HG02981 (cell line): ENCODE results near the gene TMEM134.

ENCODE experiments used
- ATAC-seq: cut with Tn5 transposase; IDR thresholded peaks from one replicate; pipeline ENCODE4 v1.9.1; 2021; ENCODE audit warnings: mild to moderate bottlenecking, moderate library complexity; ENCODE audit not compliant: unreplicated experiment

The TMEM134 gene

DNA sequence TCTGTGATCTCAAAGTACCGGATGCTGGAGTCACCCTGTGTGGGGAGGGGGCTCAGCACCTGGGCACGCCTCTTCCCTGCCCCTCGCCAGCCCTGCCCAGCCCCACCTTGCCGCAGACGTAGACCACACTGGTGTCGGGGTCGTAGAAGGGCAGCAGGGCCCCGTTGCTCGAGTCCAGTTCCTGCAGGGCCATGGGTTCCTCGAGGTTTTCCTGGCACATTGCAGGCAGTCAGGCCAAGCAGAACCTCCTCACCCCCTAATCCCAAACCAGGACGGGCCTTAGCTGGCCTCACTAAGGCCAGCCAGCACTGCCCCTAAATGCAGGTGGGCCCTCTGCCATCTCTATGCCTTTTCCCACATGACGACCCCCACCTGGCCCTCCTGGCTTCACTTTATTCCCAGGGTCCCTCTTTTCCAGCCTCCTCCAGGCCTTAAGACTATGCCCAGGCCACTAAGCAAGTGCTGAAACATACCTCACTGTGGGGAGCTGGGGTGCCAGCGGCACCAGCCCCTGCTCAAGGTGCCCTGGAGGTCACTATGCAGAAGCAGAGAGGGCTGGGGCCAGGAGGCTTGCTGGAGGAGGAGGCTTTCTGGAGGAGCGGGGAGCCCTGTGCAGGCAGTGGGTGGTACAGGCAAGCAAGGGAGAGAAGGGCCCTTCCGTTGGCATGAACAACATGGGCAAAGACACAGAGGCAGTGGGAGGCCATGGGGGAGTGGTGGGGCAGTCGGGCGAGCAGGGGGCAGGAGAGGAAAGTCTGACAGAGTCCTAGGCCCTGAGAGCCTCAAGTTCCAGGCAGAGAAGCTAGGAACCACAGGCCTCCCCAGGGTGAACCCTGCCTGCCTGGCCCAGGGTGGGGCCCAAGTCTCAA lies 28.6 kb downstream of the TMEM134 start:
- ATAC-seq, result no peak

DNA sequence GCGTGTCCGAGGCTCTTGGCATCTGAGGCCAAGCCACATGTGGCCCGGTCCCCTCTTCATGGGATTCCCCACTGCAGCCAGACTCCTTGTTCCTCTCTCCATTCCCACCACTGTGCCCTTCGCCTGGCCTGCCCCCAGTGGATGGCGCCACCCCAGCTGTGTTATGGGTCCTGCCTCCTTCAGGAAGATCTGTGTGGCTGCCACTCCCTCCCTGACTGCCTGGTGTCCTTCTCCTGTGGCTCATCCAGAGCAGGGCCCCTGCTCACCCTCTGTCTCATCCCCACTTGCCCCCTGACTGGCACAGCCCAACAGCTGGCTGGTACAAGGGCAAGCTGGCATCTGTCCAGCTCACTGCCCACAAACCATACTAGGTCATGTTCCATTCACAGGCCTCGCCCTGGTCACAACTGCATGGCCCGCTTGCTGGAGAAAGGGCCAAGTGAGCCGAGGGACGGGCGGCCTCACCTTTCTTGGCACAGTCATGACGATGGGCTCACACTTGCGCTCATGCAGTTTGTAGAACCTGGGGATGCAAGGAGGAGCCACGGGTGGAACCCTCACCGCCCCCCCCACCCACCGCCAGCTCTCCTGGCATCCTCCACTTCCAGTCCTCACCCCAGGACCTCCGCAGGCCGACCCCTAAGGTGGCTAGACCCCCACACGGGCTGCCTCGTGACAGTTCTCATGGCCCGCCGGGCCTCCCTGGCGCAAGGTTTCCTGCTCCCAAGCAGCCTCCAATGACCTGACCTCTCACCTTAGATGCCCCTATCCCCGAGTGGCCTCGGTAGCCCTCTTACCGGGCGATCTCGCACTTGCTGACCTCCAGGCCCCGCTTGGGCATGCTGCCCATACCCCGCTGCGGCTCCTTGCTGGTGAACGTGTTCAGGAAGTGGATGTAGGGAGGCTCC lies 29.5 kb downstream of the TMEM134 start:
- ATAC-seq, result no peak

DNA sequence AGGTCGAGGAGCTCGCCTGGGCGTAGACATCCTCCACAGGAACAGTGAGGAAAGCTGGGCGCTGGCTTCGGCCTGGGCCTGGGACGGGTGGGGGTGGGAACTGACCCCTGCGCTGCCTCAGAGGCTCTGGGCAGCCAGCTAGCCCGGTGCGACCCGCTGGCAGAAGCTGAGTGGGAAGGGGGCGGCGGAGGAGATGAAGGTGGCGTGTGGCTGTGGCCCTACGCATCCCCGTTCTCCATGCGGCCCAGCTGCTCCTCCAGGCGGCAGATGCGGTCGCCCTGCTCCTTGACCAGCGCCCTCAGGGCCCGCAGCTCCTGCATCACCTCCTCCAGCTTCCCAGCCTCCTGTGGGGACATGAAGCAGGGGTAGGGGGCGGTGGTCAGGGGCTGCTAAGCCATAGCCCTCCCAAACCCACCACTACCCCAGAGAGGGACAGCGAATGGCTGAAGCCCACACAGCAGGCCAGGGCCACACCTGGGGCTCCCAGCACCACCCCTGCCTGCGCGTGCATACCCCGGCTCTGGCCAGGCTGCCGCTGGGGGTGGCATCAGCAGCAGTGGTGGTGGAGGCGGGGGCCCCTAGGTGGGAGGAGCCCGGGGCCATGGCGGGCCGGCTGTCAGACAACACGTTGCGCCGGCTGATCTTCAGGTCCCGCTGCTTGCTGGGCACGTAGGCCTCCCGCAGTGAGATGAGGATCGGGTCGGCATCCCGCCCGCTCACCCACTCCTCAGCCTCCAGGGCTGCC lies 30.7 kb downstream of the TMEM134 start:
- no peak for ATAC-seq

DNA sequence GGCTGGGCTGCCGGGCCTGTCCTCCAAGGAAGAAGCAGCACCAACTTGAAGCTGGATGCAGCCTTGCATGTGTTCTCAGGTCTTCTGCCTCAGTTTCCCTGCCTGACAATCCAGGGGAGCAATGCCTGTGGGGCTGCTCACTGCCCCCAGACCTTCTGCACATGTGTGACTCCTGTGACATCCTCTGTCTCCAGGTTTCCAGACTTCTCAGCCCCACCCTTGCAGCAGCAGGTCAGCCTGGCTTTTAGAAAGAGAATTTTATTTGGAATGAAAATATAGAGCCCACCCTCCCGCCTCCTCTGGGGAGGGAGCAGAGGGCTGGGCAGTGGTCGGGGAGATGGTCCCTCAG lies 31.3 kb downstream of the TMEM134 start:
- ATAC-seq, result no peak

DNA sequence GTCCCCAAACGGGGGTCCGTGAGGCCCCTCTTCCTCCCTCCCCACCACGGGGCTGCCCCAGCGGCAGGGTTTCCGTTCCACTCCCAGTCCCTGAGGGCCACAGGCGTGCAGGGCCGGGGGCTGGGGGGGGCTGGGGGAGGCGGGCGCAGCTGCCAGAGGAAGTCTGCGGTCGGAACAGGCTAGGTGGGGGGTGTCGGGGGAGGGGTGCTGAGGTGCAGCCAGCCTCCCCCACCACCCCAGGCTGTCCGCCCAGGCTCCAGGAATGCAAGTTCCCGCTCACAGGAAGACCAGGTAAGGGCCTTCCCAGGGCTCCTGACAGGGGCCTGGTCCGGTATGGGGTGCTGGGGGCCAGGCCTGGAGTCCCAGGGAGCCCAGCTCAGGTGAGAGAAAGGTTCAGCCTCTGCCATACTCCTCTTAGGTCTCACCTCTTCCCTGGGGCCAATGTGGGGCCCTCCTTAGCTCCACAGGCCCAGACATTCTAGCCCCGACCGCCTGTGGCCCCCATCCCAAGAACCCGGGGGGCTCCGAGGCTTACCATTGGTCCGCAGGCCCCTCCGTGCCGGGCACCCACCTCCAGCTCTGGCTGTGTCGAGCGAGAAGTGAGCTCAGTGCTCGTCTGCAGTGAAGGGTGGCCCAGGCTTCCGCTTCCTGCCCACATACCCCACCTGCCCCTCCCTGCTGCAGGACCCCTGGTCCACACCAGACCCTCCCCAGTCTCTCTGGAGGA lies 31.8 kb downstream of the TMEM134 start, which contains the start of gene PTPRCAP:
Gene PTPRCAP (minus strand): TSS at position 601 of the 727 bp plus-strand sequence. CDS start 63 bp downstream, at position 538.
- no peak for ATAC-seq

DNA sequence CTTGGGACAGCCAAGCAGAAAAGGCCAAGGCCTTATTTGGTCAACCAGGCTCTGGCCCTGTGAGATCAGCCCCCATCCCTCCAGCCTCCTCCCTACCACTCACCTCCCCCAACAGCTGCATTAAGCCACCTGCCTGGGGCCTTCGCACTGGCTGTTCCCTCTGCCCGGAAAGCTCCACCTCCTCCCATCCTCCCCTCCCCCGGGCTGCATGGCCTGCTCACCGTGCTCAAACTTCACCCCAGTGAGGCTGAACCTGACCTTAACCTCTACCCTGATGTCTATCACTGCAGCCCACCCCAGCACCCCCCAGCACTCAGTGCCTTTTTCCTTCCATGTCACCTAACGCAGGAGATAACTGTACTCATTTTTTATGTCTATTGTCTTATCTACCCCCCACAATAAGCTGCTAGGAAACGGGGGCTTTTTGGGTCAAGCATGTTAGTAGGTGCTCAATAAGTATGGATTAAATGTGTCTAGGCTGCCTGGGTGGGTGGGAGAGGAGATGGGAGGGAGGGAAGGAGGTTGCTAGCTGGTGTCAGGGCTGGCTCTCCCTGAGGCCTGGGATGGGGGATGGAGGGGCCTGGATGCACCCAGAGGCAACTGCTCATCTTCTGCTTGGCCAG lies 32.5 kb downstream of the TMEM134 start:
- ATAC-seq, result peak; percentile 57

DNA sequence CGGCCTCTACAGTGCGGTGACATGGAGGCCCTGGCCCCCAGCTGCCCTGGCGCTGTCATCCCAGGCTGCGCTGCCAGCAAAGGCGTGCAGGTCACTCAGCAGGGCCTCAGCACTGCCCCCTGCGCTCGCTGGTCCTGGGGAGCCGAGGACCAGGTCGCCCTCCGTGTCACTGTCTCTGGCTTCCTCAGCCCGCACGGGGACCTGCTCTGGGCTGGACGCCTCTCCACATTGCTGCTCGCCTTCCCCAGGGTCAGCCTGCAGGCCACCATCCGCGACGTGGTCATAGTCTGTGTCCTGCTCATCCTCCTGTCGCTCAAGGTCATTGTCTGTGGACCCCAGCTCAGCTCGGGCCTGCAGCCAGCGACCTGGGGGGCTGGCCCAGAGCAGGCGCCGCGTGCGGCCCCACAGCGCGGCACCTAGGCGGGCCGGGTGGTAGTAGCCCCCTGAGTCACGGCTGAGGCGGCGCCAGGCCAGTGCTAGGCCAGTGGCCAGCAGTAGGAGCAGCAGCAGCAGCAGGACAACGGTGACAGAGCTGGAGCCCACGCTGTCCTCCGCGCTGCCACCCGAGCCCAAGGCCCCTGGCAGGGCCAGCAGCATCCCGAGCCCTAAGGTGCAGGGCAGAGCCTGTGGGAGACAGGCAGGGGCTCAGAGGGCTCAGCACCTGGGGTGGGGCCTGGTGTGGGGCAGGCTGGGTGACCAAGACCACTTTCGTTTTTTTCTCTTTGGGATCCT lies 33.2 kb downstream of the TMEM134 start:
- ATAC-seq, result no peak

DNA sequence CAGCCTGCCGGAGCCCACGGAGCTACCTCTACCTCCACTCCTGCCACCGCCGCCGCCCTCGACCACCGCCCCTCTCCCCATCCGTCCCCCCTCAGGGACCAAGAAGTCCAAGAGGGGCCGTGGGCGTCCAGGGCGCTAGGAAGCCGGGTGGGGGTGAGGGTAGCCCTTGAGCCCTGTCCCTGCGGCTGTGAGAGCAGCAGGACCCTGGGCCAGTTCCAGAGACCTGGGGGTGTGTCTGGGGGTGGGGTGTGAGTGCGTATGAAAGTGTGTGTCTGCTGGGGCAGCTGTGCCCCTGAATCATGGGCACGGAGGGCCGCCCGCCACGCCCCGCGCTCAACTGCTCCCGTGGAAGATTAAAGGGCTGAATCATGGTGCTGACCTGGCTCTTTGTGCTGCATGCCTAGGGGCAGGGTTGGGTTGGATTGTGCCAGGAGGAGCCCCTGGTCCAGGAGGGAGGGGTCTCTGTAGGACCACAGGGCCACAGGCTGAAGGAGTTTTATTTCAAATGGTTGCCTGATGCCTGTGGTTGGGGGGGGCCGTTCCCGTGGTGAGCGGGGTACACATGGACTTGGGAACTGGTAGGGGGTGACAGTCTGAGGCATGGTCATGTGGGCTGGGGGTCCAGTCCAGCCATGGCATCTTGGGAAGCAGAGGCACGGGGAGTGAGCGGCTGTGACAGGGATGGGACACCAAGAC lies 33.9 kb downstream of the TMEM134 start:
- no peak for ATAC-seq

DNA sequence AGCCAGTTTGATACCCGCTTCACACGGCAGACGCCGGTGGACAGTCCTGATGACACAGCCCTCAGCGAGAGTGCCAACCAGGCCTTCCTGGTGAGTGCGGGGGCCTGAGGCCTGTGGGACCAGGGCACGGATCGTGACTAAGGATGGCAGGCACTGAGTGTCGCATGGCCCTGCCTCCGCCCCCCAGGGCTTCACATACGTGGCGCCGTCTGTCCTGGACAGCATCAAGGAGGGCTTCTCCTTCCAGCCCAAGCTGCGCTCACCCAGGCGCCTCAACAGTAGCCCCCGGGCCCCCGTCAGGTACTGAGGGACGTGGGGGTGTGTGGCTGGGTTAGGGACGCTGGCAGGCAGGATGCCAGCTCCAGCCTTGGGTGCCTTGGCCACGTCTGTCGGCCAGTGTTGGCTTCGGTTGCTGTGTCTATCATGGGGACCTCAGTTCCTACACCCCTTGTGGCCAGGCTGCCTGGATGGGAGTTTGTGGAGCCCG lies 34.6 kb downstream of the TMEM134 start:
- no peak for ATAC-seq

DNA sequence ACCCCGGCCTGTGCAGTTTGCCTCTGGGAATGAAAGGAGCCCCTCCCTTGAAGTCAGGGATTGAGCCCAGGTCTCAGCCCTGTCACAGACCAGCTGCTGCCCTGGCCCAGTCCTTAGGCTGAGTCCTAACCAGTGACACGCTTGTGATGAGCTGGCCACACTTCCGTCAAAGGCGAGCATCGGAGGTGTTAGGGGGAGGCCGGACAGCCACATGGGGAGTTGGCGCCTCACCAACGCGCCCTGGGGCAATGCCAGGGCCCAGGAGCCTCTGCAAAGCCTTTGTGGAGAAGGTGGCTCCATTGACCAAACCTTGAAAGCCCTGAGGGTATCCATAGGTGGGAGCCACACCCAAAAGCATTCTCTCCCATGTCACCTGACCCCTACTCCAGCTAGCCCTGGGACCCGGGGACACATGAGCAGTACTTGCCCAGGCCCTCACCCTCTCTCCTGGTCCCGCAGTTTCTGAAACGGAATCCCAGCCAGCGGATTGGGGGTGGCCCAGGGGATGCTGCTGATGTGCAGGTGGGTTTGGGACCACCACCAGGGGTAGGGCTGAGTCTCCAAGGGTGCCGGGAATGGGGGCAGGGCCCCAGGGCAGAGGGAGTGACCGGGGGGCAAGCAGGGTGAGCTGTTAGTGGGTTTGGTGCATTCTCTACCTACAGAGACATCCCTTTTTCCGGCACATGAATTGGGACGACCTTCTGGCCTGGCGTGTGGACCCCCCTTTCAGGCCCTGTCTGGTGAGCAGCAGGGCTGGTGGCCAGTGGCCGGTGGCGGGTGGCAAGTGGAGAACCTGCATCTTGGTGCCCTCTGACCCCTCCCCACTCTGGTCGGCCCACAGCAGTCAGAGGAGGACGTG lies 35.3 kb downstream of the TMEM134 start:
- no peak for ATAC-seq

DNA sequence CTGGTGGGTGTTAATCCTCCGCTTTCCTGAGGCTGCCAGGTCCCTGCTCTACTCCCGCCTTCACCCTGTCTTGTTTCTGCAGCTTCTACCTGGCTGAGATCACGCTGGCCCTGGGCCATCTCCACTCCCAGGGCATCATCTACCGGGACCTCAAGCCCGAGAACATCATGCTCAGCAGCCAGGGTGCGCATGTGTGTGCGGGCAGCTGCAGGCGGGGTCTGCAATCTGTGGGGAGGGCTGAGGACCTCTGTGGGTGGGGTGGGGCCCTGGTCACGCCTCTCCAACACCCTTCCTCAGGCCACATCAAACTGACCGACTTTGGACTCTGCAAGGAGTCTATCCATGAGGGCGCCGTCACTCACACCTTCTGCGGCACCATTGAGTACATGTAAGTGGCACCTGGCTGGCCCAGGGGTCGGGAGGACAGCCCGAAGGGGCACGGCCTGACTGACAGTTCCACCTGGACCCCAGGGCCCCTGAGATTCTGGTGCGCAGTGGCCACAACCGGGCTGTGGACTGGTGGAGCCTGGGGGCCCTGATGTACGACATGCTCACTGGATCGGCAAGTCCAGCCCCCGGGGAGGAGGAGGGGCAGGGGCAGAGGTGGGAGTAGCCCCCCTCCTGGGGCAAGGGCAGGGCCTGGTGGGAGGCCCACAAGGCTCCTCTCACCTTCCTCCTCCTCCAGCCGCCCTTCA lies 36.2 kb downstream of the TMEM134 start:
- ATAC-seq, result no peak

DNA sequence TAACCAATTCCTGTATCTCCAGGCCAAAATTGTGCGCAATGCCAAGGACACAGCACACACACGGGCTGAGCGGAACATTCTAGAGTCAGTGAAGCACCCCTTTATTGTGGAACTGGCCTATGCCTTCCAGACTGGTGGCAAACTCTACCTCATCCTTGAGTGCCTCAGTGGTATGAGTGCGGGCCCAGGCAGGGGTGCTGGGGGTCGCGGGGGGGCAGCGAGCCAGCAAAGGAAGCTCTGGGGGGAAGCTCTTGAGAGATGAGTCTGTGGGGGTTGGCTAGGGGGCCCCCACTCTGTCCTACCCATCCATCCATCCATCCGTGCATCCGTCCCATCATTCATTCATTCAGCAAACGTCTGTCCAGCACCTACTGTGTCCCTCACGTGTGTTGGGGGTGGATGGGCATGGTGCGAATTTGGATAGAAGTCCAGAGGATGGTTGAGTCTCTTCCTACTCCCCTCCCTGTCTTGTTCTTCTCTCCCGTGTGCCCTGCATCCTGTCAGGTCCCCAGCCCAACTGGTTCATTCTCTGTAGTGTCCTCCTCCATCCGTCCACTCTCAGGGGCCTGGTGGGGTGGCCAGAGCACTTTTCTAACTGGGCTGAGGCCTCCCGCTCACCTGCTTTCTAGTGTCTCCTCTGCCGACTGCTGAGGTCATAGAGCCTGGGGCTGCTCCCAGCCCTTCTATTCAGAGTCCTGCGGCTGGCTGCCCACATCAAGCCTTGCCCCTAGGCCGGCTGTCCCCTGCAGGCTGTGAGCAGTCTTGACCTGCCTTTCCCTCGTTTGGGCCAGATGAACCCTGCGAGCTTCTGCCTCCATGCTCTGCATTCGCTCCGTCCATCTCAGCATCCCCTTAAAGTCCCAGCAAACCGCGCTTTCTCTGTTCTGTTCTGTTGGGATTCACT lies 37.5 kb downstream of the TMEM134 start:
- ATAC-seq, result no peak

DNA sequence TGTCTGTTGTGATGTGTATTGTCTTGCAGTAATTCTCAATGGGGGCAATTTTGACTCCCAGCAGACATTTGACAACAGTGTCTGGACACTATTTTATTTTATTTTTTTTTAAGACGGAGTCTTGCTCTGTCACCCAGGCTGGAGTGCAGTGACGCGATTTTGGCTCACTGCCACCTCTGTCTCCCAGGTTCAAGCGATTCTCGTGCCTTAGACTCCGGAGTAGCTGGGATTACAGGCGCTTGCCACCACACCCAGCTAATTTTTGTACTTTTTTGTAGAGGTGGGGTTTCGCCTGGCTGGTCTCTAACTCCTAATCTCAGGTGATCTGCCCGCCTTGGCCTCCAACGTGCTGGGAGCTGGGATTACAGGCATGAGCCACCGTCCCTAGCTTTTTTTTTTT lies 39.3 kb downstream of the TMEM134 start:
- ATAC-seq, result no peak

DNA sequence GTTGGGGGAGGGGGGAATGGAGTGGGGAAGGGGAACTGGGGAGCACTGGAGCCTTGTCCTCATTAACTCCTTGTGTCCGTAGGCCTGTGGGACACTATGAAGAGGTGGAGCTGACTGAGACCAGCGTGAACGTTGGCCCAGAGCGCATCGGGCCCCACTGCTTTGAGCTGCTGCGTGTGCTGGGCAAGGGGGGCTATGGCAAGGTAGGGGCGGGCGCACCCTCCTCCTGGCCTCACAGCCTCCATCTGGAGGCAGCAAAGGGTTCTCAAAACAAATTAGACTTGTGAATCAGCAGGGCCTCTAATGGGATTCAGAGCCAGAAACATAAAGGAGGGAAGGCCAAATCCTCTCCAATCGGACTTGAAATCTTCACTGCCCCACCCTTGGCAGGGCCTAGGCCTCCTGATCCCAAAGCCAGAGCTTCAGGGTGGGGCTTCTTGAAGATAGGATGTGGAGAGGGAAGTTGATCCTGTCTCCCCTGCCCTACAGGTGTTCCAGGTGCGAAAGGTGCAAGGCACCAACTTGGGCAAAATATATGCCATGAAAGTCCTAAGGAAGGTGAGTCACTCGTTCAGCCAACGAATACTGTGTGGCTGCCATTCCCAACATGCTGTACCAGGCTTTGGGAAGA lies 39.9 kb downstream of the TMEM134 start:
- no peak for ATAC-seq
